ENCODE data around the gene STMN3. TPM values are rescaled to one million over a fixed set of nuclear protein-coding genes. Genes with fewer than 3 reads are reported as not detected.

The STMN3 gene
- total and polyA plus RNA-seq, 2 donors from 2014 or later, result 20.6 to 84.9 TPM

DNA sequence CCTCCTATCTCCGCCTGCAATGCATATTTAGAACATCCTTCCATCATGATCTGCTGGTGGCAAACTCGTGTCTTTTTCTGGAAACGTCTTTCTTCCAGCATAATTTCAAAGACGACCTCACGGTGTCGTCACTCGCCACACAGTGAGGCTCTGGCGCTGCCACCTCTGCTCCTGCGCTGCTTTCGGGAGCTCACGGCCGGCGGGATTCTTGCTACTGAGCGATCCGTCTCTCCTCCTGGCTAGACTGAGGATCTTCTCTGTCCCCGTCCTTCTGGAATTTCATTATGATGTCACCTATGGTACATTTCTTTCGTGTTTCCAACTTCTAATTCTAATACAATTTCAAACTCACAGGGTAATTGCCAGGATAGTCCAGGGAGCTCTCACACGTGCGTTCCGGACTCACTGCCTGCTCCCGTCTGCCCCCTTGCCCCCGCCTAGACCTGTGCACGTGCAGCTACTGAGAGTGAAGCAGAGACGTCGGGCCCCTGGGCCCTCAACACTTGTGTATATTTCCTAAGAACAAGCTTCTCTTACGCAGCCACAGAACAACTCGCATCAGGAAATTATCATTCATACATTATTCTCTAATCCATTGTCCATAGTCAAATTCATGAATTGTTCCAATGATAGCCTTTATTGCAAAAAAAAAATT is 53.7 kb downstream of the STMN3 start:
- DNase-seq (peak in 1 of 5 donors; percentile 47), FAIRE-seq (no peak)
- TF ChIP-seq, protein P1, sequence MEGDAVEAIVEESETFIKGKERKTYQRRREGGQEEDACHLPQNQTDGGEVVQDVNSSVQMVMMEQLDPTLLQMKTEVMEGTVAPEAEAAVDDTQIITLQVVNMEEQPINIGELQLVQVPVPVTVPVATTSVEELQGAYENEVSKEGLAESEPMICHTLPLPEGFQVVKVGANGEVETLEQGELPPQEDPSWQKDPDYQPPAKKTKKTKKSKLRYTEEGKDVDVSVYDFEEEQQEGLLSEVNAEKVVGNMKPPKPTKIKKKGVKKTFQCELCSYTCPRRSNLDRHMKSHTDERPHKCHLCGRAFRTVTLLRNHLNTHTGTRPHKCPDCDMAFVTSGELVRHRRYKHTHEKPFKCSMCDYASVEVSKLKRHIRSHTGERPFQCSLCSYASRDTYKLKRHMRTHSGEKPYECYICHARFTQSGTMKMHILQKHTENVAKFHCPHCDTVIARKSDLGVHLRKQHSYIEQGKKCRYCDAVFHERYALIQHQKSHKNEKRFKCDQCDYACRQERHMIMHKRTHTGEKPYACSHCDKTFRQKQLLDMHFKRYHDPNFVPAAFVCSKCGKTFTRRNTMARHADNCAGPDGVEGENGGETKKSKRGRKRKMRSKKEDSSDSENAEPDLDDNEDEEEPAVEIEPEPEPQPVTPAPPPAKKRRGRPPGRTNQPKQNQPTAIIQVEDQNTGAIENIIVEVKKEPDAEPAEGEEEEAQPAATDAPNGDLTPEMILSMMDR (IDR thresholded peaks at IDR 0.05; ENCODE audit: borderline replicate concordance, extremely low read depth, insufficient read depth), result no peak
- Histone ChIP-seq H3K36me3 (ENCODE audit: control insufficient read depth in 2 of 3, insufficient read depth in 3 of 3, low read length in 3 of 3) (peaks cover 0 to 34% (median 9%) of the 10 kb centered on the region in 3 donors), H3K27me3 (ENCODE audit: control insufficient read depth, insufficient read depth, low read length) (no peaks in the 10 kb centered on the region), H3K9ac (ENCODE audit: low read length in 3 of 3) (no peak overlapping the region), H3K4me1 (ENCODE audit: control insufficient read depth in 2 of 3, insufficient read depth in 2 of 3, low read depth in 1 of 3, low read length in 3 of 3) (no peaks in the 10 kb centered on the region), H3K9me3 (ENCODE audit: control insufficient read depth in 2 of 3, insufficient read depth in 1 of 3, low read length in 3 of 3) (no peaks in the 10 kb centered on the region), H3K27ac (ENCODE audit: low read depth in 2 of 2, low read length in 2 of 2) (no peak overlapping the region), H3K4me3 (ENCODE audit: low read length in 3 of 3) (no peak overlapping the region)
- intact Hi-C loops (cut with DNase I), result no loop called here

DNA sequence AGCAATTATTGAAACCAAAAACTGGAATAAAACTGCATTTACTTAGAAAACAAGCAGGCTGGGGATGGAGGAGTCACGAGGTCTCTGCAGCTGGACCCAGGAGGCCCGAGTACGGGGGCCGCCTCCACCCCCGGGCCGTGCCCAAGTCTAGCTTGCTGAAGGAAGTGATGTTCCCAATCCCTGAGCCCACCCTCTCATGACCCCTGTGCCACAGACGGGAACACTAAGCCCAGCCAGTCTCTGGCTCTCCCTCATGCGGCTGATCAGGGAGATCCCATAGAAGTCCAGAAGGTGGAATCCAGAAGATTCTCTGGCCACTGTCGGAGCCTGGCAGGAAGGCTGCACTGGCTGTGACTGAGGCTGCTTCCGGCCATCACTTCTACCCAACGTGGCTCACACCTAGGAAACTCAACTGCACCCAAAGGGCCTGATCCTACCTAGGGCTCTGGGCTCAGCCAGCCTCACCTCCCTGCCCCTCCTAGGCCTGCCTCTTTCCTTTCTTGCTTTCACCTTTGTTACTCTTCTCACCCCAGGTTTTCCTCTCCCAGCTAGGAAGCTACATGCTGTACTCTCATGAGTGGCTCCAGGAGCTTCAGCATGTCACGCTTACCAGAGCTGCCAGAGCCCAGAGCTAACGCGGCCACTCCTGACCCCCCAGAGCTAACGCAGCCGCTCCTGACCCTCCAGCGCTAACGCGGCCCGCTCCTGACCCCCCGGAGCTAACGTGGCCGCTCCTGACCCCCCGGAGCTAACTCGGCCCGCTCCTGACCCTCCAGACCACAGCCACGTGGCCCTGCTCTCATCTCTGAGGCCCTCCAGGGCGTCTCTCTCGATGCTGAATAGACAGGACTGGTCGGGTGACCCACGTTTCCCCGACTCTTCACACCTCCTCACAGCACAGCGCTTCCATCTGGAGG is 54.5 kb downstream of the STMN3 start:
- H3K4me3 ChIP-seq (ENCODE audit: low read length in 3 of 3), result no peak overlapping the region
- no peaks in the 10 kb centered on the region for H3K27me3 ChIP-seq (ENCODE audit: control insufficient read depth, insufficient read depth, low read length)
- no peak for FAIRE-seq
- no peak overlapping the region for H3K27ac ChIP-seq (ENCODE audit: low read depth in 2 of 2, low read length in 2 of 2)
- intact Hi-C loops (cut with DNase I), result no loop called here
- H3K9me3 ChIP-seq (ENCODE audit: control insufficient read depth in 2 of 3, insufficient read depth in 1 of 3, low read length in 3 of 3), result no peaks in the 10 kb centered on the region
- TF ChIP-seq, protein P1 (IDR thresholded peaks at IDR 0.05; ENCODE audit: borderline replicate concordance, extremely low read depth, insufficient read depth), result no peak
- peaks cover 0 to 34% (median 6%) of the 10 kb centered on the region in 3 donors for H3K36me3 ChIP-seq (ENCODE audit: control insufficient read depth in 2 of 3, insufficient read depth in 3 of 3, low read length in 3 of 3)
- peak in 1 of 5 donors; percentile 60 for DNase-seq
- H3K4me1 ChIP-seq (ENCODE audit: control insufficient read depth in 2 of 3, insufficient read depth in 2 of 3, low read depth in 1 of 3, low read length in 3 of 3), result no peaks in the 10 kb centered on the region
- no peak overlapping the region for H3K9ac ChIP-seq (ENCODE audit: low read length in 3 of 3)

DNA sequence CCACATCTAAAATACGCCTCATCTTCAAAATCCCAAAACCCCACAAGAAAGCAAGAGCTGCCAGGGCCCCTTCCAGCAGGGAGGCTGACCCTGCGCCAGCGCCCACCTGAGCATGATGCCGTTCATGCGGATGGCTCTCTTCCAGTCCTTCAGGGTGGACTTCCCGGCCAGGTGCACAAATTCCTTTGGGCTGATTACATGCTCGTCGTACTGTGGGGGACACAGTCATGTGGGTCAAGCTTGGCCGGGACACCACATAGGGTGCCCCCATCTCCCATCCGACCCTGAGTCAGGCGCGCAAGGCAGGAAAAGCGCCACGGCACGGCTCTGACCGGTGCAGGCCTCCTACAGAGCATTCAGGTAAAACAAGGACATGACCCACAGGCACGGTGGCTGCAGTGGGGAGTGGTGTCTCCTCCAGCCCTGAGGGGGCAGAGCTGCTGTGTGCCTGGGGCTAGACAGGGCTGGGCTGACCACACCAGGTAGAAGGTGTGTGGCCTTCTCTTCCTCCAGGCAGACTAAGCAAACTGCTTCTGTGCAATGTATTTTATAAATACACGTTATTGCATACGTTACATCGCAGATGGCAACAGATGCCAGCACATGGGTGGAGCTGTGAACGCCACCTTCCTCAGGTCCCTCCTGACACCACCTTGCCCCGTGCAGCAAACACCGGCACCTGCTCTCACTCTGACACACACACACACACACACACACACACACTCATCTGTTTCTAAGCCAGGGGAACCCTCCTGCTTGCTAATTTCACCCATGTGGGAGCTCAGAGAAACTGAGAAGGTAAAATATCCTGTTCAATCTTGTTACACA is 55.4 kb downstream of the STMN3 start:
- Histone ChIP-seq H3K27ac (ENCODE audit: low read depth in 2 of 2, low read length in 2 of 2) (no peak overlapping the region), H3K27me3 (ENCODE audit: control insufficient read depth, insufficient read depth, low read length) (no peaks in the 10 kb centered on the region), H3K4me1 (ENCODE audit: control insufficient read depth in 2 of 3, insufficient read depth in 2 of 3, low read depth in 1 of 3, low read length in 3 of 3) (no peaks in the 10 kb centered on the region), H3K9me3 (ENCODE audit: control insufficient read depth in 2 of 3, insufficient read depth in 1 of 3, low read length in 3 of 3) (no peaks in the 10 kb centered on the region), H3K9ac (ENCODE audit: low read length in 3 of 3) (no peak overlapping the region), H3K36me3 (ENCODE audit: control insufficient read depth in 2 of 3, insufficient read depth in 3 of 3, low read length in 3 of 3) (peaks cover 0 to 38% (median 12%) of the 10 kb centered on the region in 3 donors), H3K4me3 (ENCODE audit: low read length in 3 of 3) (no peak overlapping the region)
- FAIRE-seq (no peak), DNase-seq (peak in 1 of 5 donors; percentile 62)
- TF ChIP-seq, protein P1 (IDR thresholded peaks at IDR 0.05; ENCODE audit: borderline replicate concordance, extremely low read depth, insufficient read depth), result no peak
- intact Hi-C loops (cut with DNase I), result no loop called here

Data from kidney (tissue), 14 donors.